HEK293 (cell line): ENCODE measurements around the gene KLHL29.

Experiments used
- CTCF ChIA-PET: fragments of 350-600 bp; formaldehyde crosslinking; extraction: SDS; loops from one replicate; lab custom pipeline; 2021; ENCODE audit warnings: antibody characterized with exemption; lab: Yijun Ruan, JAX
- POLR2A ChIA-PET: fragments of 300-600 bp; formaldehyde crosslinking; extraction: SDS; loops from one replicate; lab custom pipeline; 2020; ENCODE audit warnings: antibody characterized with exemption, inconsistent platforms; lab: Yijun Ruan, JAX
- H3K27ac ChIP-seq: fragments of 200-500 bp; sonication (Bioruptor generic); 2 replicates; pipeline ENCODE4 v1.5.1; 2014; ENCODE audit warnings: low read depth, low read length, control low read depth, inconsistent platforms; ENCODE audit errors: extremely low read depth
- H3K36me3 ChIP-seq, 2 experiments: fragments of 200-500 bp in 1 of 2; sonication (Bioruptor generic) in 1 of 2; 1 replicate in 1 of 2; 2 replicates in 1 of 2; pipeline ENCODE4 v1.5.1; 2014 to 2017; ENCODE audit warnings: inconsistent platforms in 2 of 2, low read length in 2 of 2; ENCODE audit not compliant: control insufficient read depth in 2 of 2, insufficient read depth in 1 of 2
- H3K4me1 ChIP-seq: fragments of 200-500 bp; sonication (Bioruptor generic); 2 replicates; pipeline ENCODE4 v1.5.1; 2014; ENCODE audit warnings: mild to moderate bottlenecking, low read length, inconsistent platforms; ENCODE audit not compliant: control insufficient read depth, insufficient read depth
- H3K4me3 ChIP-seq: 2 replicates; pipeline ENCODE4 v1.5.1; 2011; ENCODE audit warnings: low read depth, mild to moderate bottlenecking, control low read depth, low read length, moderate library complexity
- H3K9me3 ChIP-seq: fragments of 200-500 bp; sonication (Bioruptor generic); 2 replicates; pipeline ENCODE4 v1.5.1; 2014; ENCODE audit warnings: low read depth, low read length, inconsistent platforms; ENCODE audit not compliant: control insufficient read depth, insufficient read depth
- EGR2 ChIP-seq: fragments of 450-650 bp; formaldehyde crosslinking; IDR thresholded peaks from 2 replicates; pipeline ENCODE4 v1.5.1; 2016; ENCODE audit warnings: low read depth, missing biosample characterization, missing genetic modification characterization
- GLI4 ChIP-seq: fragments of 450-650 bp; formaldehyde crosslinking; IDR thresholded peaks from 2 replicates; pipeline ENCODE4 v1.5.1; 2016; ENCODE audit warnings: missing biosample characterization, missing genetic modification characterization
- ZFP37 ChIP-seq: fragments of 450-650 bp; formaldehyde crosslinking; IDR thresholded peaks from 2 replicates; pipeline ENCODE4 v1.5.1; 2016; ENCODE audit warnings: missing biosample characterization, missing genetic modification characterization
- ZNF146 ChIP-seq: fragments of 450-650 bp; formaldehyde crosslinking; IDR thresholded peaks from 2 replicates; pipeline ENCODE4 v1.5.1; 2016; ENCODE audit warnings: missing biosample characterization, missing genetic modification characterization
- ZNF366 ChIP-seq: fragments of 450-650 bp; formaldehyde crosslinking; conservative IDR thresholded peaks from 2 replicates; pipeline ENCODE4 v1.5.1; 2016; ENCODE audit warnings: missing biosample characterization, missing genetic modification characterization
- ZNF837 ChIP-seq: fragments of 450-650 bp; formaldehyde crosslinking; IDR thresholded peaks from 2 replicates; pipeline ENCODE4 v1.5.1; 2016; ENCODE audit warnings: missing biosample characterization, missing genetic modification characterization
- TF ChIP-seq, protein P1 (sequence below): fragments of 450-650 bp; formaldehyde crosslinking; IDR thresholded peaks from 2 replicates; pipeline ENCODE4 v1.5.1; 2016; ENCODE audit warnings: missing biosample characterization, missing genetic modification characterization, borderline replicate concordance
- TF ChIP-seq, protein P2 (sequence below): fragments of 450-650 bp; formaldehyde crosslinking; IDR thresholded peaks from 2 replicates; pipeline ENCODE4 v1.5.1; 2016; ENCODE audit warnings: missing biosample characterization, missing genetic modification characterization
- TF ChIP-seq, protein P3 (sequence below): fragments of 450-650 bp; formaldehyde crosslinking; IDR thresholded peaks from 2 replicates; pipeline ENCODE4 v1.5.1; 2016; ENCODE audit warnings: missing biosample characterization, missing genetic modification characterization
- TF ChIP-seq, protein P4 (sequence below): fragments of 450-650 bp; formaldehyde crosslinking; IDR thresholded peaks from 2 replicates; pipeline ENCODE4 v1.5.1; 2016; ENCODE audit warnings: missing biosample characterization, missing genetic modification characterization
- TF ChIP-seq, protein P5 (sequence below): fragments of 450-650 bp; IDR thresholded peaks from 2 replicates; pipeline ENCODE4 v1.5.1; 2018; ENCODE audit warnings: missing biosample characterization, mild to moderate bottlenecking, missing genetic modification characterization
- TF ChIP-seq, protein P6 (sequence below): fragments of 450-650 bp; formaldehyde crosslinking; IDR thresholded peaks from 2 replicates; pipeline ENCODE4 v1.5.1; 2016; ENCODE audit warnings: missing biosample characterization, missing genetic modification characterization
- TF ChIP-seq, protein P7 (sequence below): fragments of 450-650 bp; formaldehyde crosslinking; IDR thresholded peaks from 2 replicates; pipeline ENCODE4 v1.5.1; 2016; ENCODE audit warnings: missing biosample characterization, missing genetic modification characterization, low read depth

The KLHL29 gene

DNA sequence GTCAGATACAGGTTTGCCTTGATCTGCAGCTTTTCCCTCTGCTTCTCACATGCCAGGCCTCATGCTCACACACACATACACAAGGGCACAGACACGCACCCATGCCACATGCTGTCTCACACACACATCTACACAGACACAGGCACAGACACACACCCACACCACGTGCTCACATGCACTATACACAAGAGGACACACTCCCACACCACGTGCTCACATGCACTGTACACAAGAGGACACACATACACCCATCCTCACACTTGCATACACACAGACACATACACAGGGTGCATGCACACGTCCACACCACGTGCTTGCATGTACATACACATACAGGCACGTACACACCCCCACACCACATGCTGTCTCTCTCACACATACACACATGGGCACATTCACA is 288.1 kb downstream of the KLHL29 start (continued):
- TF ChIP-seq GLI4 (tag by site-specific recombination): no peak
- TF ChIP-seq, protein P1, sequence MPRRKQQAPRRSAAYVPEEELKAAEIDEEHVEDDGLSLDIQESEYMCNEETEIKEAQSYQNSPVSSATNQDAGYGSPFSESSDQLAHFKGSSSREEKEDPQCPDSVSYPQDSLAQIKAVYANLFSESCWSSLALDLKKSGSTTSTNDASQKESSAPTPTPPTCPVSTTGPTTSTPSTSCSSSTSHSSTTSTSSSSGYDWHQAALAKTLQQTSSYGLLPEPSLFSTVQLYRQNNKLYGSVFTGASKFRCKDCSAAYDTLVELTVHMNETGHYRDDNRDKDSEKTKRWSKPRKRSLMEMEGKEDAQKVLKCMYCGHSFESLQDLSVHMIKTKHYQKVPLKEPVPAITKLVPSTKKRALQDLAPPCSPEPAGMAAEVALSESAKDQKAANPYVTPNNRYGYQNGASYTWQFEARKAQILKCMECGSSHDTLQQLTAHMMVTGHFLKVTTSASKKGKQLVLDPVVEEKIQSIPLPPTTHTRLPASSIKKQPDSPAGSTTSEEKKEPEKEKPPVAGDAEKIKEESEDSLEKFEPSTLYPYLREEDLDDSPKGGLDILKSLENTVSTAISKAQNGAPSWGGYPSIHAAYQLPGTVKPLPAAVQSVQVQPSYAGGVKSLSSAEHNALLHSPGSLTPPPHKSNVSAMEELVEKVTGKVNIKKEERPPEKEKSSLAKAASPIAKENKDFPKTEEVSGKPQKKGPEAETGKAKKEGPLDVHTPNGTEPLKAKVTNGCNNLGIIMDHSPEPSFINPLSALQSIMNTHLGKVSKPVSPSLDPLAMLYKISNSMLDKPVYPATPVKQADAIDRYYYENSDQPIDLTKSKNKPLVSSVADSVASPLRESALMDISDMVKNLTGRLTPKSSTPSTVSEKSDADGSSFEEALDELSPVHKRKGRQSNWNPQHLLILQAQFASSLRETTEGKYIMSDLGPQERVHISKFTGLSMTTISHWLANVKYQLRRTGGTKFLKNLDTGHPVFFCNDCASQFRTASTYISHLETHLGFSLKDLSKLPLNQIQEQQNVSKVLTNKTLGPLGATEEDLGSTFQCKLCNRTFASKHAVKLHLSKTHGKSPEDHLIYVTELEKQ (tag by site-specific recombination): no peak
- TF ChIP-seq ZFP37 (tag by site-specific recombination): no peak

DNA sequence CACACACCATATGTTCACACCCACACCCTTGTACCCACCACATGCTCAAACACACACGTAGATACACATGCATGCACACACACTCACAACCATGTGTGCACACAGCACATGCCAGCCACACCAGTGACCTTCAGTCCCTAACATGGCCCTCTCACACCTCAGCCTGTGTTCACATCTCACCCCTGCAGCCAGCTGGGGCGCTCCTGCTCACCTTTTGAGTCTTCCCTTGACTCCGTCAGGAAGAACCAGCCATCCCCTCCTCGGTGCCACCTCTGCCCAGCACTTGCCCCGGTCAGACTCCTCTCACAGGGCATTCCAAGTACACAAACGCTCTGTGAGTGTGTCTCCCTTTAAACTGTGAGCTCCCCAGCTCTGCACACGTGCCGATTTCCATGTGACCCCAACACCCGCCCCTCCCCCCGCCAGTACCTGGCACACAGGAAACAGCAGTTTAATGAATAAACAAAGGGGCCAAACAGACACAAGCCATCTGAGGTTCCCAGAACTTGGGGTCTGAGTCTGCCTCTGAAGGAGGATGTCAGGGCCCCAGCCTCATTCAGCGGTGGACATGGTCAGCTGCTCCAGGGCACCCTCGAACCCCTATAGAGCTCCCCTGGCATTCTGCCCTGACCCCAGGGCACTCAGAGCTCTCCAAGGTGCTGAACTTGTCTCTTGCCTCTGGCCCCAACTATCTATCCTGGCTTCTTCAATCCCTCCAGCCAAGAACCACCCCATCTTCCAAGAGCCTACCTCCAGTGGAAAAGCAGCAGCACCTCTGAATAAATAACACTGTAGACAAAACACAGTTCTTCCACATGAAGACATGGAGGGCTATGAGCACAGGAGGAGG is 289.1 kb downstream of the KLHL29 start:
- no peak for TF ChIP-seq ZNF146 (tag by site-specific recombination)
- TF ChIP-seq, protein P2, sequence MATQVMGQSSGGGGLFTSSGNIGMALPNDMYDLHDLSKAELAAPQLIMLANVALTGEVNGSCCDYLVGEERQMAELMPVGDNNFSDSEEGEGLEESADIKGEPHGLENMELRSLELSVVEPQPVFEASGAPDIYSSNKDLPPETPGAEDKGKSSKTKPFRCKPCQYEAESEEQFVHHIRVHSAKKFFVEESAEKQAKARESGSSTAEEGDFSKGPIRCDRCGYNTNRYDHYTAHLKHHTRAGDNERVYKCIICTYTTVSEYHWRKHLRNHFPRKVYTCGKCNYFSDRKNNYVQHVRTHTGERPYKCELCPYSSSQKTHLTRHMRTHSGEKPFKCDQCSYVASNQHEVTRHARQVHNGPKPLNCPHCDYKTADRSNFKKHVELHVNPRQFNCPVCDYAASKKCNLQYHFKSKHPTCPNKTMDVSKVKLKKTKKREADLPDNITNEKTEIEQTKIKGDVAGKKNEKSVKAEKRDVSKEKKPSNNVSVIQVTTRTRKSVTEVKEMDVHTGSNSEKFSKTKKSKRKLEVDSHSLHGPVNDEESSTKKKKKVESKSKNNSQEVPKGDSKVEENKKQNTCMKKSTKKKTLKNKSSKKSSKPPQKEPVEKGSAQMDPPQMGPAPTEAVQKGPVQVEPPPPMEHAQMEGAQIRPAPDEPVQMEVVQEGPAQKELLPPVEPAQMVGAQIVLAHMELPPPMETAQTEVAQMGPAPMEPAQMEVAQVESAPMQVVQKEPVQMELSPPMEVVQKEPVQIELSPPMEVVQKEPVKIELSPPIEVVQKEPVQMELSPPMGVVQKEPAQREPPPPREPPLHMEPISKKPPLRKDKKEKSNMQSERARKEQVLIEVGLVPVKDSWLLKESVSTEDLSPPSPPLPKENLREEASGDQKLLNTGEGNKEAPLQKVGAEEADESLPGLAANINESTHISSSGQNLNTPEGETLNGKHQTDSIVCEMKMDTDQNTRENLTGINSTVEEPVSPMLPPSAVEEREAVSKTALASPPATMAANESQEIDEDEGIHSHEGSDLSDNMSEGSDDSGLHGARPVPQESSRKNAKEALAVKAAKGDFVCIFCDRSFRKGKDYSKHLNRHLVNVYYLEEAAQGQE (tag by site-specific recombination): peak; percentile 91
- ChIA-PET POLR2A (no interaction called here), CTCF (no interaction called here)
- H3K9me3 ChIP-seq: no peaks in the 10 kb centered on the region
- H3K36me3 ChIP-seq: peaks cover 0 to 5% of the 10 kb centered on the region in 2 experiments; a peak in 1 of 3 replicates
- no peak overlapping the region for H3K4me3 ChIP-seq
- H3K27ac ChIP-seq: no peak overlapping the region
- no peaks in the 10 kb centered on the region for H3K4me1 ChIP-seq

DNA sequence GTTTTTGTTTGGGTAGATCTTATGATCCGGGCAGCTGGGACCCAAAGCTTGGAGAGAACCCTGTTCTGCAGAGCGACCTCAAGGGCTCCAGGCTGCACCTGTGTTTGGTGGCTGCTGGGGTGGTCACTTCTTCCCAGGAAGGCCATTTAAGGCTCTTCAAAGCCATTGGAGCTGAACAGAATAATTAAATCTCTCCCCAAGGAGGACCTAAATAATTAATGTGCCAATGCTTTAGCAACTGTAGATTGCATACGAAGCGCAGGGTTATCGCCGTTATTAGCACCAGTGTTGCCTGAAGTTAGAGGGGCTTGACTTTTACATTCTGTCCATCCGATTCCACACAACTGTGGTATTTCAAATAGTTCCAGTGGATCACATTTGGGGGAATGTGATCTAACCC is 290.5 kb downstream of the KLHL29 start:
- Histone ChIP-seq H3K4me3 (no peak overlapping the region), H3K27ac (no peak overlapping the region), H3K4me1 (no peaks in the 10 kb centered on the region), H3K9me3 (no peaks in the 10 kb centered on the region), H3K36me3 (peaks cover 0 to 5% of the 10 kb centered on the region in 2 experiments; a peak in 1 of 3 replicates)
- ChIA-PET POLR2A (no interaction called here), CTCF (no interaction called here)
- TF ChIP-seq ZNF837 (no peak), EGR2 (tag by site-specific recombination) (no peak), ZNF366 (no peak)
- TF ChIP-seq, protein P3, sequence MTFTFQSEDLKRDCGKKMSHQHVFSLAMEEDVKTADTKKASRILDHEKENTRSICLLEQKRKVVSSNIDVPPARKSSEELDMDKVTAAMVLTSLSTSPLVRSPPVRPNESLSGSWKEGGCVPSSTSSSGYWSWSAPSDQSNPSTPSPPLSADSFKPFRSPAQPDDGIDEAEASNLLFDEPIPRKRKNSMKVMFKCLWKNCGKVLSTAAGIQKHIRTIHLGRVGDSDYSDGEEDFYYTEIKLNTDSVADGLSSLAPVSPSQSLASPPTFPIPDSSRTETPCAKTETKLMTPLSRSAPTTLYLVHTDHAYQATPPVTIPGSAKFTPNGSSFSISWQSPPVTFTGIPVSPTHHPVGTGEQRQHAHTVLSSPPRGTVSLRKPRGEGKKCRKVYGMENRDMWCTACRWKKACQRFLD (tag by site-specific recombination): no peak
- TF ChIP-seq, protein P4, sequence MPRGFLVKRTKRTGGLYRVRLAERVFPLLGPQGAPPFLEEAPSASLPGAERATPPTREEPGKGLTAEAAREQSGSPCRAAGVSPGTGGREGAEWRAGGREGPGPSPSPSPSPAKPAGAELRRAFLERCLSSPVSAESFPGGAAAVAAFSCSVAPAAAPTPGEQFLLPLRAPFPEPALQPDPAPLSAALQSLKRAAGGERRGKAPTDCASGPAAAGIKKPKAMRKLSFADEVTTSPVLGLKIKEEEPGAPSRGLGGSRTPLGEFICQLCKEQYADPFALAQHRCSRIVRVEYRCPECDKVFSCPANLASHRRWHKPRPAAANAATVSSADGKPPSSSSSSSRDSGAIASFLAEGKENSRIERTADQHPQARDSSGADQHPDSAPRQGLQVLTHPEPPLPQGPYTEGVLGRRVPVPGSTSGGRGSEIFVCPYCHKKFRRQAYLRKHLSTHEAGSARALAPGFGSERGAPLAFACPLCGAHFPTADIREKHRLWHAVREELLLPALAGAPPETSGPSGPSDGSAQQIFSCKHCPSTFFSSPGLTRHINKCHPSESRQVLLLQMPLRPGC (tag by site-specific recombination): no peak
- TF ChIP-seq, protein P5, sequence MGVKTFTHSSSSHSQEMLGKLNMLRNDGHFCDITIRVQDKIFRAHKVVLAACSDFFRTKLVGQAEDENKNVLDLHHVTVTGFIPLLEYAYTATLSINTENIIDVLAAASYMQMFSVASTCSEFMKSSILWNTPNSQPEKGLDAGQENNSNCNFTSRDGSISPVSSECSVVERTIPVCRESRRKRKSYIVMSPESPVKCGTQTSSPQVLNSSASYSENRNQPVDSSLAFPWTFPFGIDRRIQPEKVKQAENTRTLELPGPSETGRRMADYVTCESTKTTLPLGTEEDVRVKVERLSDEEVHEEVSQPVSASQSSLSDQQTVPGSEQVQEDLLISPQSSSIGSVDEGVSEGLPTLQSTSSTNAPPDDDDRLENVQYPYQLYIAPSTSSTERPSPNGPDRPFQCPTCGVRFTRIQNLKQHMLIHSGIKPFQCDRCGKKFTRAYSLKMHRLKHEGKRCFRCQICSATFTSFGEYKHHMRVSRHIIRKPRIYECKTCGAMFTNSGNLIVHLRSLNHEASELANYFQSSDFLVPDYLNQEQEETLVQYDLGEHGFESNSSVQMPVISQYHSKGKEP (tag by site-specific recombination): no peak
- TF ChIP-seq, protein P6, sequence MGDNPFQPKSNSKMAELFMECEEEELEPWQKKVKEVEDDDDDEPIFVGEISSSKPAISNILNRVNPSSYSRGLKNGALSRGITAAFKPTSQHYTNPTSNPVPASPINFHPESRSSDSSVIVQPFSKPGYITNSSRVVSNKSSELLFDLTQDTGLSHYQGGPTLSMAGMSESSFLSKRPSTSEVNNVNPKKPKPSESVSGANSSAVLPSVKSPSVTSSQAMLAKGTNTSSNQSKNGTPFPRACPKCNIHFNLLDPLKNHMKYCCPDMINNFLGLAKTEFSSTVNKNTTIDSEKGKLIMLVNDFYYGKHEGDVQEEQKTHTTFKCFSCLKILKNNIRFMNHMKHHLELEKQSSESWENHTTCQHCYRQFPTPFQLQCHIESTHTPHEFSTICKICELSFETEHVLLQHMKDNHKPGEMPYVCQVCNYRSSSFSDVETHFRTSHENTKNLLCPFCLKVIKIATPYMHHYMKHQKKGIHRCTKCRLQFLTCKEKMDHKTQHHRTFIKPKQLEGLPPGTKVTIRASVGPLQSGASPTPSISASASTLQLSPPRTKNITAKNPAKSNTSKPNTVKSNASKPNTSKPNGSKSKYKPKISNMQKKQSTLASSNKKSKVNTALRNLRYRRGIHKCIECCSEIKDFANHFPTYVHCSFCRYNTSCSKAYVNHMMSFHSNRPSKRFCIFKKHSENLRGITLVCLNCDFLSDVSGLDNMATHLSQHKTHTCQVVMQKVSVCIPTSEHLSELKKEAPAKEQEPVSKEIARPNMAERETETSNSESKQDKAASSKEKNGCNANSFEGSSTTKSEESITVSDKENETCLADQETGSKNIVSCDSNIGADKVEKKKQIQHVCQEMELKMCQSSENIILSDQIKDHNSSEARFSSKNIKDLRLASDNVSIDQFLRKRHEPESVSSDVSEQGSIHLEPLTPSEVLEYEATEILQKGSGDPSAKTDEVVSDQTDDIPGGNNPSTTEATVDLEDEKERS (tag by site-specific recombination): no peak
- TF ChIP-seq, protein P7, sequence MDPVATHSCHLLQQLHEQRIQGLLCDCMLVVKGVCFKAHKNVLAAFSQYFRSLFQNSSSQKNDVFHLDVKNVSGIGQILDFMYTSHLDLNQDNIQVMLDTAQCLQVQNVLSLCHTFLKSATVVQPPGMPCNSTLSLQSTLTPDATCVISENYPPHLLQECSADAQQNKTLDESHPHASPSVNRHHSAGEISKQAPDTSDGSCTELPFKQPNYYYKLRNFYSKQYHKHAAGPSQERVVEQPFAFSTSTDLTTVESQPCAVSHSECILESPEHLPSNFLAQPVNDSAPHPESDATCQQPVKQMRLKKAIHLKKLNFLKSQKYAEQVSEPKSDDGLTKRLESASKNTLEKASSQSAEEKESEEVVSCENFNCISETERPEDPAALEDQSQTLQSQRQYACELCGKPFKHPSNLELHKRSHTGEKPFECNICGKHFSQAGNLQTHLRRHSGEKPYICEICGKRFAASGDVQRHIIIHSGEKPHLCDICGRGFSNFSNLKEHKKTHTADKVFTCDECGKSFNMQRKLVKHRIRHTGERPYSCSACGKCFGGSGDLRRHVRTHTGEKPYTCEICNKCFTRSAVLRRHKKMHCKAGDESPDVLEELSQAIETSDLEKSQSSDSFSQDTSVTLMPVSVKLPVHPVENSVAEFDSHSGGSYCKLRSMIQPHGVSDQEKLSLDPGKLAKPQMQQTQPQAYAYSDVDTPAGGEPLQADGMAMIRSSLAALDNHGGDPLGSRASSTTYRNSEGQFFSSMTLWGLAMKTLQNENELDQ (tag by site-specific recombination): no peak
